Measurements from ENCODE around the gene FUNDC2.

DNA sequence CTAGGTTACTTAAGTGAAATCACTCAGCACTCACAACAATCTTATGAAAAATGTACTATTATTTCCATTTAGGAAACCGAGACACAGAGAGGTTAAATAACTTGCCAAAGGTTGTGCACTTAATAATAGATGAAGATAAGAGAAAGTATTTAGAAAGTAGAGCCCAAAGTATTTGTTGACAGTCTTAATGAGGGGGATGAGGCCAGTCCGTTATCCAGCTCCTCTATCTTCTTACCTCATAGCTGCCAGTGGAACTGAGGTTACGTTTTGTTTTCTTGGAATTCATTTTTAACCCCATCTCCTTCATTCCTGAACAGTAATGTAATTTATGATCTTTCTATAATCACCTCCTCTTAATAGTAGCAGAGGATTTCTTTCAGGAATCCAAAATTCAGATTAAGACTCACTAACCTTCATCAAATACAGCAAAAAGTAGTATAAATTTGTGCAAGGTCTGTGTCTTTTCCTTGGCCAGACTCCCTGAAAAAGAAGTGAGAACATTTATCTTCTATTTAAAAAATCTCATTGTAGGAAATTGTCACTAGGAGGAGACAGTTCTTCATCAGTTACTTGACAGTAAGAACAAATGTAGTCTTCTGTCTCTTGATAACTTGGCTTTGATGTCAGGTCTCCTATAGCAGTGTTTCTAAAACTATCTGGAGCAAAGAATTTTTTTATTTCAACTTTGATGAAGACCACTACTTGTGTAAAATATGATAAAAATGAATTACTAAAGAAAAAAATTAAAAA is 39.6 kb upstream of the FUNDC2 start:
- TF ChIP-seq CTCF (conservative IDR thresholded peaks at IDR 0.05; ENCODE audit: low read depth, low read length) (peak; percentile 36; the same call in 1 of the 2 replicates), EZH2 (IDR thresholded peaks at IDR 0.05; ENCODE audit: low read length, unreplicated experiment) (no peak)

Measured in PC-3 (cell line).